NB4 (cell line): ENCODE measurements around the gene ATAD1.

Experiments
- DNase-seq: peaks from one replicate; pipeline ENCODE4 v3.0.0; 2010; ENCODE audit warnings: low read depth
- H3K4me3 ChIP-seq: one replicate; pipeline ENCODE4 v1.5.1; 2011; ENCODE audit warnings: mild to moderate bottlenecking, low read depth, low read length, moderate library complexity
- CTCF ChIP-seq: IDR thresholded peaks from one replicate; pipeline ENCODE4 v1.5.1; 2012; ENCODE audit warnings: low read depth, low read length
- MAX ChIP-seq: IDR thresholded peaks from 2 replicates; pipeline ENCODE4 v1.6.1; 2011; ENCODE audit warnings: low read depth, low read length
- MYC ChIP-seq: IDR thresholded peaks from 2 replicates; pipeline ENCODE4 v1.6.1; 2011; ENCODE audit warnings: low read depth, low read length
- POLR2A ChIP-seq: IDR thresholded peaks from 2 replicates; pipeline ENCODE4 v1.6.1; 2011; ENCODE audit warnings: mild to moderate bottlenecking; ENCODE audit not compliant: insufficient read length; ENCODE audit errors: extremely low read depth

The ATAD1 gene

GRCh38 chr10:87713707-87714106 is 104.3 kb downstream of the ATAD1 start:
- no peak overlapping the region for H3K4me3 ChIP-seq
- TF ChIP-seq MYC (no peak), POLR2A (no peak), CTCF (no peak), MAX (no peak)
- DNase-seq = no peak

- no peak for DNase-seq
These were observed 105.0 kb downstream of the ATAD1 start for GRCh38 chr10:87712913-87713616.

GRCh38 chr10:87707254-87707653 is 110.8 kb downstream of the ATAD1 start:
- no peak overlapping the region for H3K4me3 ChIP-seq
- DNase-seq = no peak
- TF ChIP-seq MAX = no peak
- TF ChIP-seq MYC = no peak
- no peak for TF ChIP-seq CTCF
- no peak for TF ChIP-seq POLR2A

More at GRCh38 chr10:87712913-87713616, 105.0 kb downstream of the ATAD1 start:
- no peak overlapping the region for H3K4me3 ChIP-seq
- TF ChIP-seq POLR2A (no peak), MAX (no peak), CTCF (no peak), MYC (no peak)

- no peak overlapping the region for H3K4me3 ChIP-seq
- TF ChIP-seq POLR2A = no peak
- no peak for TF ChIP-seq MAX
- no peak for TF ChIP-seq MYC
- TF ChIP-seq CTCF = no peak
- DNase-seq = no peak
These were observed 111.3 kb downstream of the ATAD1 start for GRCh38 chr10:87706731-87707130.

GRCh38 chr10:87705339-87705738 is 112.7 kb downstream of the ATAD1 start:
- no peak for TF ChIP-seq CTCF
- TF ChIP-seq MAX = no peak
- no peak for TF ChIP-seq POLR2A
- no peak for TF ChIP-seq MYC
- H3K4me3 ChIP-seq = no peak overlapping the region
- no peak for DNase-seq
